Measurements from ENCODE around the gene TM6SF1. TPM values are rescaled to one million over a fixed set of nuclear protein-coding genes. Genes with fewer than 3 reads are reported as not detected.

Gene TM6SF1
- total RNA-seq, 1 donor from 2014 or later, result 6.3 TPM

GRCh38 chr15:83064859-83065258, 42.6 kb upstream of the TM6SF1 start:
- H3K36me3 ChIP-seq, result no peaks in the 10 kb centered on the region
- H3K9me3 ChIP-seq, result no peaks in the 10 kb centered on the region
- TF ChIP-seq CTCF (IDR thresholded peaks at IDR 0.05), result no peak
- intact Hi-C loops (cut with DNase I), result loop anchor here (5.0 kb wide), 1 partner anchor 258 kb away; the partner anchor contains the start of genes FSD2 and WHAMM
- no peak for DNase-seq (ENCODE audit: low spot score in 2 of 2)
- no peaks in the 10 kb centered on the region for H3K27me3 ChIP-seq
- peaks cover 17 to 28% of the 10 kb centered on the region in 2 donors for H3K4me1 ChIP-seq
- H3K4me3 ChIP-seq, result peak overlapping the region; percentile 91 to 98
- no peak overlapping the region for H3K27ac ChIP-seq

- no peak for DNase-seq (ENCODE audit: low spot score in 2 of 2)
- H3K4me3 ChIP-seq, result peak overlapping the region; percentile 91 to 98
- no peaks in the 10 kb centered on the region for H3K27me3 ChIP-seq
- H3K36me3 ChIP-seq, result no peaks in the 10 kb centered on the region
- no peak for TF ChIP-seq CTCF (IDR thresholded peaks at IDR 0.05)
- peaks cover 17 to 28% of the 10 kb centered on the region in 2 donors for H3K4me1 ChIP-seq
- H3K9me3 ChIP-seq, result no peaks in the 10 kb centered on the region
- intact Hi-C loops (cut with DNase I), result loop anchor here (5.0 kb wide), 1 partner anchor 258 kb away; the partner anchor contains the start of genes FSD2 and WHAMM
- H3K27ac ChIP-seq, result no peak overlapping the region
Measured at GRCh38 chr15:83065431-83065830, 42.0 kb upstream of the TM6SF1 start.

GRCh38 chr15:83066034-83066733, 41.3 kb upstream of the TM6SF1 start:
- intact Hi-C loops (cut with DNase I), result loop anchor here (5.0 kb wide), 1 partner anchor 259 kb away; the partner anchor contains the start of genes FSD2 and WHAMM
- no peak for DNase-seq (ENCODE audit: low spot score in 2 of 2)
- H3K4me1 ChIP-seq, result peaks cover 17 to 28% of the 10 kb centered on the region in 2 donors
- no peaks in the 10 kb centered on the region for H3K27me3 ChIP-seq
- peak overlapping the region; percentile 91 to 98 for H3K4me3 ChIP-seq
- no peaks in the 10 kb centered on the region for H3K9me3 ChIP-seq
- TF ChIP-seq CTCF (IDR thresholded peaks at IDR 0.05), result no peak
- H3K36me3 ChIP-seq, result no peaks in the 10 kb centered on the region
- H3K27ac ChIP-seq, result peak overlapping the region; percentile 97 to 99

- Histone ChIP-seq H3K36me3 (no peaks in the 10 kb centered on the region), H3K9me3 (no peaks in the 10 kb centered on the region), H3K4me1 (peaks cover 17 to 25% of the 10 kb centered on the region in 2 donors), H3K27me3 (no peaks in the 10 kb centered on the region), H3K27ac (peak within 1 kb of the TSS; percentile 97 to 99), H3K4me3 (peak within 1 kb of the TSS; percentile 91 to 98)
- intact Hi-C loops (cut with DNase I), result loop anchor here (1.0 to 5.0 kb wide), 4 partner anchors 56 to 527 kb away; partner anchors contain the start of genes C15orf40, FSD2, HDGFL3 and RPS17
- peak; percentile 92 to 99 for DNase-seq (ENCODE audit: low spot score in 2 of 2)
- peak in 1 of 3 experiments; percentile 5 for TF ChIP-seq CTCF (IDR thresholded peaks at IDR 0.05)
Measured at GRCh38 chr15:83066734-83067637, 40.5 kb upstream of the TM6SF1 start, which contains the start of gene BTBD1. TSS of gene BTBD1 (minus strand) at chr15:83067252. CDS start at chr15:83067151, 101 bp downstream.

- H3K4me3 ChIP-seq, result peak overlapping the region; percentile 91 to 98
- H3K27ac ChIP-seq, result peak overlapping the region; percentile 97 to 99
- no peaks in the 10 kb centered on the region for H3K36me3 ChIP-seq
- H3K27me3 ChIP-seq, result no peaks in the 10 kb centered on the region
- DNase-seq (ENCODE audit: low spot score in 2 of 2), result no peak
- no peak for TF ChIP-seq CTCF (IDR thresholded peaks at IDR 0.05)
- intact Hi-C loops (cut with DNase I), result loop anchor here (1.0 to 5.0 kb wide), 4 partner anchors 56 to 527 kb away; partner anchors contain the start of genes C15orf40, FSD2, HDGFL3 and RPS17
- no peaks in the 10 kb centered on the region for H3K9me3 ChIP-seq
- H3K4me1 ChIP-seq, result peaks cover 17 to 25% of the 10 kb centered on the region in 2 donors
Measured at GRCh38 chr15:83067638-83067962, 39.8 kb upstream of the TM6SF1 start.

All from ascending aorta (tissue), 2 donors.